Retinal pigment epithelial cell (primary cell): ENCODE data around the gene EXOC6B.

ENCODE experiments used
- DNase-seq: peaks from one replicate; pipeline ENCODE4 v3.0.0-alpha.2; 2010; ENCODE audit warnings: low read depth
- H3K4me3 ChIP-seq: 2 replicates; pipeline ENCODE4 v1.5.1; 2011; ENCODE audit warnings: mild to moderate bottlenecking, low read length, control low read depth, moderate library complexity
- TF ChIP-seq, protein P1 (sequence below): conservative IDR thresholded peaks from 2 replicates; pipeline ENCODE4 v1.5.1; 2011; ENCODE audit warnings: low read depth, low read length, control low read depth, inconsistent platforms

The EXOC6B gene

DNA sequence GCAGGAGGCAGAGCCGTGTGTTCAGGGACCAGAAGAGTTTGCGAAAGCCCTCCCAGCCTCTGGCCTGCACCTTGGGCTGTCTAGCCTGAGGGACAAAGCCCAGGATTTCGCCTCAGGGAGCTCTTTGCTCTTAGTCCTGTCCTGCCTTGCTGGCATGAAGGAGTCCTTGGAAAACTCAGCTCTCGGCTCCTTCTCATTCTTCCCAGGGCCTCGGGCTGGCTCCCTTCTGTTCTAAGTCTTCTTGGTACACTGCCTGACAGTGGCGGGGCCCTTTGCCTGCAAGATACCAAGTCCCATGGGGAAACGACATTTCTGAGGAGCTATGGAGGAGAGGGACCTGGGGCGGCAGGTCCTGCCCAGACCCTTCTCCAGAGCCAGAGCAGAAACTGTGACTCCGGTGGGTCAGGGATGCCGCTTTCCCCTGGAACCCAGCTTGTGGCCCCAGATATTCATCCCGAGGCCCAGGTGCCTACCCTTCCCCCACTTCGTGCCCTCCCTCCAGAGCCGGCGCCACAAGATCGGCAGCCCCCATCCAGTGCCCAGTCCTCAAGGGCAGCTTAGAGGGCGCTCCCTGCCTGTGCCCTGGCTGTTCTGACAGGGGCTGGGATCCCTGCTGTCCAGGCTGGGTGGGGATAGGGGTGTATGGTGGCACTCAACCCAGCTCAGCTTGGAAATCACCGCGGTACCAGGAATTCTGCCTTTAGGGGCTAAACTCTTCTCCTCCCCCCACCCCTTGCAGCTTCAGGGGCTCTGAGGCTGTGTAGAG is 672.6 kb downstream of the EXOC6B start:
- no peak for DNase-seq
- TF ChIP-seq, protein P1, sequence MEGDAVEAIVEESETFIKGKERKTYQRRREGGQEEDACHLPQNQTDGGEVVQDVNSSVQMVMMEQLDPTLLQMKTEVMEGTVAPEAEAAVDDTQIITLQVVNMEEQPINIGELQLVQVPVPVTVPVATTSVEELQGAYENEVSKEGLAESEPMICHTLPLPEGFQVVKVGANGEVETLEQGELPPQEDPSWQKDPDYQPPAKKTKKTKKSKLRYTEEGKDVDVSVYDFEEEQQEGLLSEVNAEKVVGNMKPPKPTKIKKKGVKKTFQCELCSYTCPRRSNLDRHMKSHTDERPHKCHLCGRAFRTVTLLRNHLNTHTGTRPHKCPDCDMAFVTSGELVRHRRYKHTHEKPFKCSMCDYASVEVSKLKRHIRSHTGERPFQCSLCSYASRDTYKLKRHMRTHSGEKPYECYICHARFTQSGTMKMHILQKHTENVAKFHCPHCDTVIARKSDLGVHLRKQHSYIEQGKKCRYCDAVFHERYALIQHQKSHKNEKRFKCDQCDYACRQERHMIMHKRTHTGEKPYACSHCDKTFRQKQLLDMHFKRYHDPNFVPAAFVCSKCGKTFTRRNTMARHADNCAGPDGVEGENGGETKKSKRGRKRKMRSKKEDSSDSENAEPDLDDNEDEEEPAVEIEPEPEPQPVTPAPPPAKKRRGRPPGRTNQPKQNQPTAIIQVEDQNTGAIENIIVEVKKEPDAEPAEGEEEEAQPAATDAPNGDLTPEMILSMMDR: no peak
- no peak overlapping the region for H3K4me3 ChIP-seq

DNA sequence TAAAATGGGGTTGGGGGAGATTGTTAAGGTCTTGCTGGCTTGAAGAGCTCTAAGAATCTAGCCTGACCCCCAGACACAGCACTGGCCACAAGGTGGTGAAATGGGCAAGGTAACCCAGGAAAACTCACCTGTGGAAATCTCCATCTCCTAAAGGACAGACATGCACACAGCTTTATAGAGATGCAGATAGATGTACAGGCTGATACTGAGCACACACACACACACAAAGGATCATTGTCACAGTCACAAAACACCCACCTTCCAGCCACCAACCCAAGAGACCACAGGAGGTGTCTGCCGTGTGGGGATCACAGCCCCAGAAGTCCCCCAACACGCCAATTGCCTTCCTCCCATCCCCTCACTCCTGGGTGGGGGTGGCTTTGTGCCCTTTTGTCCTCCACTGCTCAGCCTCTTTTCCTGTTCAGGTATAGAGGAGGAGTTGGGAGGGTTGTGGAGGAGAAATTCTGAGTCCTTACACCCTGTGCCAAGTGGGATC is 674.9 kb downstream of the EXOC6B start:
- no peak for DNase-seq
- TF ChIP-seq, protein P1: no peak
- H3K4me3 ChIP-seq: no peak overlapping the region

DNA sequence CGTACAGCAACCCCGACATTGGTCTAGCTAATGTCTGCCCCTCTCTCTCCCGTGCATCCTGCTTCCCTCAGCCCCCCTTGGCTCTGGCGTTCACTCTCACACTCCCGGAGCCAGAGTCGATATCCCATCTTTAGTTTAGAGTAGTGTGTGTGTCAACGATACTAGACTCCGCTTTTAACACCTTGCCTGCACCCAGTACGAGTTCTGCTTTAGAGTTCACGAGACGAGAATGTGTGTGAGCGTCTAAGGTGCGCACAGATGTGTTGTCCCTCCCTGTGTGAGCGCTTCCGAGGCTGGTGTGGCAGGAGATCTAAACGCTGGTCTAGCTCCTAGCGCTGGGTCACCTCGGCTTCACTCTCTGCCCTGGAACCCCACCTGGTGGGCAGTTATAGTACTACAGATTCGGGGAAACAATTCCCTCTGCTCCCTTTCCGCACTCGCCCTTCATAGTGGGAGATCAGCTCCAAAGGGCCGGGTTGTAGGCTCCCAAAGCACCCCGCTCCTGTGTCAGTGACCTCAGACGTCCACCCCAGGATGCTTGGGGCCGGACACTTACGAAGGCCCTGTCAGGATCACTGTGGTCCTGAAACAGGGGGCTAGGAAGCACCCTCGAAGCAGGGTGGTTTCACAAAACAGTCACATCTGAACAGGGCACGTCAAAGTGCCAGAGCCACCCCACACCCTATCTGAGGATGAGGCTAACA is 675.5 kb downstream of the EXOC6B start:
- TF ChIP-seq, protein P1: peak; percentile 81
- peak overlapping the region; percentile 45 for H3K4me3 ChIP-seq
- DNase-seq: peak; percentile 21

DNA sequence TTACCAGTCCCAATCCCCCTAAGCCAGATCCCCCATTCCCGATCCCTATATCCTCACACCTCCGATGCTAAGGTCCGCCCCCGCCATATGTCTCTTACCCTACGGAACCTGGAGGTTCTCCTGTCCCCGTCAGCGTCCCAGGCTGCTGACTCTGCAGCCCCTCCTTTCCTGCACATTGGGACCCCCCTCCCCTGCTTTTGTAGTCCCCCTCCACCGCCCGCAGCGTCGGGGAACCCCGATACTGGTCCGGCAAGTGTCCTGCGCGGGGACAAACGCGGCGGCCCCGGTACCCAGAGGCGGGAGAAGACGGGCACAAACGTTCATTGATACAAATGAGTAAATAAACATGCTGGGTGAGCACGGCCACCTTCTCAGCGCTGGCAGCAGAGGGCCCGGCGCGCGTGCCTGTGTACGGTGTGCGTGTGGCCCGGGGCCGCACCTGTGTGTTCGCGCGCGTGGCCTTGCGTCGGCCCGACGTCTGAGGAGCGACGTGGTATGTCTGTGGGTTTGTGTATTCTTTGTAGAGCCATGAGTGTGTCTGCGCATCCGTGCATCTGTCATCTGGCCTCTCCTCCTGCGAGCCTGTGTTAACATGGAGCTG is 676.2 kb downstream of the EXOC6B start:
- no peak for DNase-seq
- TF ChIP-seq, protein P1: no peak
- H3K4me3 ChIP-seq: peak overlapping the region; percentile 45

DNA sequence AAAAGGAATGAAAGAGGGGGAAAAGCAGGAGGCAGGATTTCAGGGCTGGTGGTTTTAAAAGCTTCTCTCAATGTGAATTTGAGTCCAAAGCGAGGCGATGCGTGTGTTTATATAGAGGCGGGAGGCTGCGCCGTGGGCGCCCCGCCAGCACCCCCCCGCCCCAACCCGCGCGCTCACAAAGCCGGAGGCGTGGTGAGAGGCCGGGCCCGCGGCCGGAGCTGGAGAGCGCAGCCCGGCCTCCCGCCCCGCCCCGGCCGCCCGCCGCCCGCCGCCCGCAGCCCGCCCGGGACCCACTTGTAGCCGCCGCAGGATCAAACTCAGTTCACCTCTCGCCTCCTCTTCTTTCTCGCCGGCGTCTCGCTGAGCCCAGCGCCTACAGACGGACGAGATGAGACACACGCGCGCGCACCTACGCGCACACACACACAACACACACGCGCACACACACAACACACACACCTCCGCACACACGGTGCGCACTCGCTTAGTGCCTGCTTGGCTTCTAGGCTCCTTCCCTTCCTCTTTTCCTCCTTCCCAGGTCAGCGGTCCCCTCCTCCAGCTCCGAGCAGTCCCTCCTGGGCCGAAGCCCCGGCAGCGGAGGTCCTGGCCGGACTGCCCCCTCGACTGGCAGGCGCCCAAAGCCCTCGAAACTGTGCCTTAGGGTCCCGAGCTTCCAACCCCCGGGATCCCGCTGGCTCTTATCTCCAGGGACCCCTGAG is 676.8 kb downstream of the EXOC6B start:
- no peak for DNase-seq
- TF ChIP-seq, protein P1: no peak
- H3K4me3 ChIP-seq: peak overlapping the region; percentile 54

DNA sequence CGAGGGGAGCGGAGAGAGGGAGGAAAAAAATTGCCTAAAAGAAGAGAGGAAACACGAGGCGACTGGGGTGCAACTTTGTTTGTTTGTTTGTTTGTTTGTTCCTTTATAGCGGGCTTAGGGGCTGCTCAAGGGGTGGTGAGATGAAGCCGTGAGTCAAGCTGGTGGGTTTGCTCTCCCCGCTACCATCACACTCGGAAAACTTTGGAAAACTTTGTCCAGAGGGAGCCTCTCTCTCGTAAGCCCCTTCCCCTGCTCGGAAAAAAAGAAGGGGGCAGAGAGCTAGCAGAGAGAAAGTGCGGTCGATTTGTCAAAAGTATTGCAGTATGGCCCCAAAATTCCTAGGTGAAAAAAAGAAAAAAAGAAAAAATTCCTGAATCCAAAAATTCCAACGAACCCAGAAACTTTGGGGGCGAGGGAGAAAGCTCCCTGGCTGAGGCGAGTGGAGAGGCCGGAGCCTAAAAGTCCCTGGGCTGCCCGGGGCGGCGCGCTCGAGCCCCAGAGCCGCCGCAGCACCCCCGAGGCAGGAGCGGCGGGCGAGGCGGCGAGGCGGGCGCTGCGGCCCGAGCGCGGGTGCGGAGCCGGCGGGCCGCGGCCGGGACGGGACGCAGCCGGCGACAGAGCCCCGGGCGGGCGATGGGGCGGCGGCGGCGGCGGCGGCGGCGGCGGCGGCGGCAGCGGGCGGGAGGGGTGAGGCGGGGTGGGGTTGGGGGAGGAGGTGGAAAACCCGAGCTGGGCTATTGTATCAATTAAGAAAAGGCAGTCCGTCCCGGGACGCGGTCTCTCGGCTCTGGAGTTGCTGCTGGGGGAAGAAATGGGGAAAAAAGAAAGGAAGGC is 677.6 kb downstream of the EXOC6B start:
- H3K4me3 ChIP-seq: peak overlapping the region; percentile 54
- DNase-seq: no peak
- TF ChIP-seq, protein P1: no peak
